ENCODE measurements around the gene VSIG2.

VSIG2 gene

DNA sequence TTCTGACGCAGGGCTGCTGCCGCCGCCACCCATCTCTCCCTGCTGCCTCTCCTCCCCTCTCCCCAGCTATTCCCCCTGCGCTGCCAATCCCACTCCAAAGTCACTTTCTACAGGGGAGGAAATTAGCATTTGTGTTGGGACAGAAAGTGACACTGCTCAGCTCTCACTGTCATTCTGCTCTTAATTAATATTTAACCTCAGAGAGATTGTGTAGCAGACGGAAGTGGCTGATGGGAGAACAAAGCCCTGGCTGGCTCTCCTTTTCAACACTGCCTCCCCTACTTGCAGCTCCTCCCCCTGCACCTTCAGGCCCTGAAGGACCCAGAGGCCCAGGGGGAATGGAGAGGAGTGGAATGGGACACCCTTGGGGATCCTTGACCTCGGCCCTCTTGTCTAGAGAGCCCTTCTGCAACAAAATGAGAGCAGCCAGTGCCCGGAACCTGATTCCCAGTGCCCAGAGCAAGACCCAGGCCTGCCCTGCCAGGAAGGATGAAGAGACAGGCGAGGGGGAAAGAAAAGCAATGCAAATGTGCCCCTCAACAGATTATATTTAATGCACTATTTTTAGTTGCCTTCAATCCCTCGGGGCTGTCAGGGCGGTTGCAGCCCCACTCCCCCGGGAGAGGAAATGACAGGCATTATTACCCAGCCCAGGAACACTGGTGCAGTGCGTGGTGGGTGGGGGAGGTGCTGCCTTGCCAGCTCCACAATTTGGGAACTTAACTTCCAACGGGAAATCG, 26.9 kb downstream of the VSIG2 start:
- no peak for DNase-seq (ENCODE audit: low read depth)

DNA sequence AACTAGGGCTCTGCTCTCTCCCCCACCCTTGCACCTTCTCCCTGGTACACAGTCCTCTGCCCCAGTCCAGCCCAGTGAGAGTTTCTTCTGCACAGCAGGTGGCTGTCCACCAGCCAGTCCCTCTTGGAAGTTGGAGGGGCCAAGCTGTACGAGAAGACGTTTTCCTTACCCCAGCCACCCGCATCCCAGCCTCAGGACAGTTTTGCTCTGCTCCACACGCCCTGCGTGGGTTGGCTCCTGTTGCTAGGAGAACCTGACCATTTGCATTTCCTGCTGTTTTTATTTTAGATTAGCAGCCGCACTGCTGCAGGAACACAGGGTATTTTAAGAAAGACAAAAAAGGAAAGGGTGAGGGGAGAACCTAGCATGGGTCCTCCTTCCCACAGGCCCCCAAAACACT, 29.9 kb downstream of the VSIG2 start:
- DNase-seq (ENCODE audit: low read depth): no peak

DNA sequence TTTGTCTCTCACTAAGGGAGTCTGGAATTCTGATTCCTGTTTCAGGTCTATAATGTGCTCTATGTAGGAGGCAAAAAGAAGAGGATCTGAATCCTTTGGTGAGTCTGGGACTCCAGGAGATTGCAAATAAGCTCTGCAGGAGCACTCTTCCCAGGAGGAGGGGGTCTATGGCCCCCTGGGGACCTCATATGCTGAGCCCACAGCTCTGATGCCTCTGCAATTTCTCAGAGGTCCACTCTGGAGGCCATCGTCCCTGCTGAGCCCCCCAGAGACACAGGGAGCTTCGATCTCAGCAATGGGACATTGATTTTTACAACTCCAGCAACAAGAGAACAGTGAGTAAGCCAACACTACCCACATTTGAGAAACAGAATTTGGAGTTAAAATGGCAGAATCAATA, 32.5 kb downstream of the VSIG2 start:
- no peak for DNase-seq (ENCODE audit: low read depth)

DNA sequence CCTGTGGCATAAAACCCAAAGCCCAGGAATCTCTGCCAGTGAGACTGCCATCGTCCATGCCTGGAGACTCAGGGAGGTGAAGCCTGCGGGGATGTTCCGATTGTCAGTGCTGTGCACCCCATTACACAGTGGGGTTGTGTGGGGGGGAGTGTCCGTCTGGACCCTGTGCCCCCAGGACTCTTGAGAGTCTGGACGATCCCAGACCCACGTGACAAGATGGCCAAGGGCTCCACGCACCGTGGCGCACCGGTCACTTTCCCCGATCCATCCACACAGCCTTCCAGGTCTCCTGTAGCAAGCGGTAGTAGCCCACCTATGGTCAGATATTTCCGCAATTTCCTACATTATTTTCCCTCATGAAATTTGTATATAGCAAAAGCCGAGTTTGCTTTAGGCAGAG, 33.3 kb downstream of the VSIG2 start:
- no peak for DNase-seq (ENCODE audit: low read depth)

DNA sequence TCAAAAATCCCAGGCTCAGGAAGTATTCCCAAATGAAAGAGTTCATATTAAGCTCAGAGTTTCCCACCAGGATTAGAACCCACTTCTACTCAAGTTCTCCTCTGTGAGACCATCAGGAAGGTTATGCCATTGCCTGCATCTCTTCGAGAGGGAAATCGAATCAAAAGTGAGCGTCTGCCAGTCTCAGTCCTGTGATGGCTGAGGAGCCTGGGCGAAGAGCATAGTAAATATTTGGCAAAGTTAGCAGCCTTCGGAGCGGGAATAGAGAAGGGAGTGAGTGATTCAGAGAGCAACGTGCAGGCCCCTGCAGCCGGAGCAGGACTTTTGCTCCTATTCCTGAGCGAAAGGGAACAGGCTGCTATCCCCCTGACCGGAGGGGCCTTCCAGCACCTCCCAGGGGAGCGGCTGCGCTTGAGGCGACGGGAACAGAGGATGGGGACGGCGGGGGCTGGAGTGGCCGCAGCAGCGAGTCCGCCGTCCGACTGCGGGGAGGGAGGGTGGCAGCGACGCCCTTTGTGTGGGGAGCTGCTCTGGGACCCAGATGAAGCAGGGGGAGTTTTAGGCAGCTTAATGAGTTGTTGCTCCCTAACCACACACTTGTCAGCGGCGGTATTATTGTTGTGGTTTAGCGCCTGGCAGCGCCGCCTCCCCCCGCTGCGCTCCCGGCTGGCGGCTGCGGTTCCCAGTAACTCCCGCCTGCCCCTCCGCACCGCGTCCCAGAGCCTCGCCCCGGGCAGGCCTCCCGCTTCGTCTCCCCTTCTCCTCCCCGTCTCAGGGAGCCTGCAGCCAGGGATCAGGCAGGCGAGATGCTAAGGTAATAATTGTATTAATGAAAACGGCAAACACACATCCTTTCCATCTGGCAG, 34.0 kb downstream of the VSIG2 start:
- DNase-seq (ENCODE audit: low read depth): peak; percentile 5

DNA sequence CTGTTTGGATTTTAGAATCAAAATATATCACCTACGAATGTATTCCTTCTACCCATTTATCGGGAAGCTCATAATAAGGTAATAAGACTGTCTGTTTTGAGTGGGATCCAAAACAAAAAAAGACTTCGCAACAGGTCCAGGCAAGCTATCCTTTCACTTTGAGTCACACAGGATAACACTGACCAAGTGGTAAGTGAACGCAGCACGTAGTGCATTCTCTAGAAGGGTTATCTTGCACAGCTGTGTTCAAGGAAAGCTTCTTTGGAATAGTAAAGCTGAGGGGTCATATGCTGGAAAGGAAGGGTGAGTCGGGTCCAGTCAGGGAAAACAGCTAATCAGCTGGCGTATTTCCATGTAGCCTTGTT, 34.7 kb downstream of the VSIG2 start:
- DNase-seq (ENCODE audit: low read depth): no peak

DNA sequence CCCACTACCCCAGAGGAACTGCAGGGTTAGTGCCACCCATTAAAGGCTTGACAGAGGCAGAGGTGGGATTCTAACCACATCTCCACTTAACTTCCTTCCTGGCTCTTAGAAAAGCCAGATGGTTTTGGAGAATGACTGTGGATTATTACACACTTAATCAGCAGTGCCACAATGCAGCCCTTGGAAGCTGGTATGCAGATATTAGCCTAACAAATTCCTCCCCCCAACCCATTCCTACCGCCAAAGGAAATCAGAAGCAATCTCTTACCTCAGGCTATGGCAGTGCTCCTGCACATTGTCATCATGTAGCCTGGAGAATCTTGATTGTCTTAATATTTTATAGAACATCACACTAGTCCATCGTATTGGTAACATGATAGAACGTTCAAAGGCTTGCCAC, 35.5 kb downstream of the VSIG2 start:
- no peak for DNase-seq (ENCODE audit: low read depth)

DNA sequence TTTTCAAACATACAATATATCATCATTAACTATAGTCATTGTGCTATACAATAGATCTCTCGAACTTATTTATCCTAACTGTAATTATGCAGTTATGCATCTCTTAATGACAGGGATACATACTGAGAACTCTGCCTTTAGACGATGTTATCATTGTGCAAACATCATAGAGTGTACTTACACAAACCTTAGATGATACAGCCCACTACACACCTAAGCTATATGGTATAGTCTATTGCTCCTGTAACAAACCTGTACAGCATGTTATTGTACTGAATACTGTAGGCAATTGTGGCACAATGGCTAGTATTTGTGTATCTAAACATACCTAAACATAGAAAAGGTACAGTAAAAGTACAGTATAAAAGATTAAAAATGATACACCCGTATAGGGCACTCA, 39.7 kb downstream of the VSIG2 start:
- no peak for DNase-seq (ENCODE audit: low read depth)

DNA sequence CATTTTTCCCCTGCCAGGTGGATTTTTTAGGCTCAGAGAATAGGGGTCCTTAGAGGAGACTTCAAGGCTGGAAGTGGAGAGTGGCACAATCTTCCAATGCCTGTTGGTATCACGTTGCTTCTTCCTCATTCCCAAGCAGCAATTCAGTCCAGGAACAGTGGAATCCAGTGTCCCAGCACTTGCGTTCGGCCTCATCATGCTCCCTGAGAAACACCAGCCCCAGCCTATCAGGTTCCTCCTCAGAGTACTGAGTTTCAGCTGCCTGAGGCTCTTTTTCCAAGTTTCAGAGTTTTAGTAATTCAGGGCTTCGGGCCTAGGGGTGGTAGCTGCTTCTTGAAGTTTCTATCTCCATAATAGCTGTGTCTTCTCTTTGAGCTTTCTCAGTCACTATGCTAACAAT, 44.2 kb downstream of the VSIG2 start:
- DNase-seq (ENCODE audit: low read depth): no peak

DNA sequence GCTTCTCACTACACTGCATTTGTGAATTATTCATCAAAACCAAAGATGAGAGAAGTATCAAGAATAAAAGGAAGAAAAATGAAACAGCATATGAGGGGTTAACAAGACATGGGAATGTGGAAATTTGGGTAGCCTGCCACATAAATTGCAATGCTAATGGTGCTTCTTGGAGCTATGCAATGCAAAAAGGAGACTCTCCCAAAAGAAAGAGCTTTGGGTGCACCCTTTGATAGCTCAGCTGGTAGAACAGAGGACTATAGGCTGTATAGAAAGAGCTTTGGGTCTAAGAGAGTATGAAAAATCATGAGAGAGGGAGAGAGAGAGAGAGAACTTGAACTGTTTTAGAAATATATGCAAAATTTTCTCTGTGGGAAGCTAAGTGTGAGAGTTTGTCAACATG, 52.0 kb downstream of the VSIG2 start:
- no peak for DNase-seq (ENCODE audit: low read depth)

DNA sequence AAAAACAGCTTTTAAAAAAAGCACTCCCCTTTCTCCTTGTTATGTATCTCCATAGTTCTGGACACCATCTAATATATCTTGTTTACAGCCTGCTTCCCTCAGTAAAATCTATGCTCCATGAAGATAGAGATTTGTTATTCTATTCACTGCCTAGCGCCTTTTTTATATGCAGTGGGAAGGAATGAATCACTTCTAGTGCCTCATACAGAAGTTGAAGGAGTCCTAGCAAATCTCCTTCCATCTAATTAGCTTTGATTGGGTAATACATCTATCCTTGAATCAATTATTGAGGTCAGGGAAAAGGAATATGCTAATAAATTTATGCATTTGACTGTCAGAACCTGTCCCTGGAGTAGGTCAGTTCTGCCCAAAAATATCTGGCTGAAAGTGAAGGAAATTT, 52.5 kb downstream of the VSIG2 start:
- no peak for DNase-seq (ENCODE audit: low read depth)

All from activated T-cell treated with anti-CD3 and anti-CD28 coated beads for 24 hours (primary cell).